GM19455 (cell line): ENCODE measurements around the gene IRF7.

Experiments used
- ATAC-seq: cut with Tn5 transposase; IDR thresholded peaks from one replicate; pipeline ENCODE4 v1.9.1; 2021; ENCODE audit not compliant: unreplicated experiment

The IRF7 gene

DNA sequence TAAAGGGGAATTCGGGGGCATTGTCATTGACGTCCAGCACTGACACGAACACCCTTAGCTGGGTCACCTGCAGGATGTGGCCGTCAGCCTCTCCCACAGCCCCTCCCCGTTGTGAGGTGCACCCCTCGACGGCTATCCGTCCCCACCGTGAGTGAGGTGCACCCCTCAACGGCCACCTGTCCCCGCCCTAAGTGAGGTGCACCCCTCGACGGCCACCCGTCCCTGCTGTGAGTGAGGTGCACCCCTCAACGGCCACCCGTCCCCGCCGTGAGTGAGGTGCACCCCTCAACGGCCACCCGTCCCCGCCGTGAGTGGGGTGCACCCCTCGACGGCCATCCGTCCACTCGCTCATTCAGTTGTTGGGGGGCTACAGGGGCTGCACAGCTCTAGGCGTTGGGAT, 6.1 kb upstream of the IRF7 start:
- ATAC-seq: no peak

DNA sequence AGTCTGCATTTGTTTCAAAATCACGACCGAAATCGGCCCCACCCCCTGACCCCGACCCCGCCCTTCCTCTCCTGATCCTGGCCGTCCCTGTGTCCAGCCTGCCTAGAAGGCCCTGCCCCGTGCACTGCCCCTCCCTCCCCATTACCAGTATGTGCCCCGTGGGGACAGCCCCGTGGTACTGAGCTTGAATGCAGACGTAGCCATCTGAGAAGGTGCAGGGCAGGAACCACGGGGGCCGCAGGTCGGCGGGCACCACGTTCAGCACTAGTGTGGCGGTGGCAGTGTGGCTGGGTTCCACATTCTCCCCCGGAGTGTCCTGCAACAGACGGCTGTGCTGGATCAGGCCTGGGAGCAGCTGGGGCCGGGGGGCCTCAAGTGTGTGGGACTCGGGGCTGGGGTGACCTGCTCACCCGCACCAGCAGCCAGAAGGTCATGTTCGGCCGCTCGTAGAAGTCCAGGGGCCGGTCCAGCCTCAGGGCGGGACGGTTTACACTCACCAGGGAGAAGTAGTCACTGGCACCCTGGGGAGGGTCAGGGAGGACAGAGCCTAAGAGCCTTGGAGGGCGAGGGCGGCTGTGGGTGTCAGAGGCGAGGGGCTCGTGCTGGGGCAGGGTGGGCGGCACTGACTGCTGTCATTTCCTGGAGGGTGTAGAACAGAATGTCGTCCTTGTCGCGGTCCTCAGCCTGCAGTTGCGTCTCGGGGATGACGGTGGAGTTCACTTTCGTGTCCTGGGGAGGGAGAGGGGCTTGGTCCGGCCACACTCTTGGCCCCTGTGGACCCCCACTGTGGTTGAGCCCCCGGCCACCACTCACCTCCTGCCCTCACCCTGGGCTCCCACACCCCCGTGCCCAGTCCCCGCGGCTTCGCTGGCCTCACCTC, 5.4 kb upstream of the IRF7 start:
- no peak for ATAC-seq

DNA sequence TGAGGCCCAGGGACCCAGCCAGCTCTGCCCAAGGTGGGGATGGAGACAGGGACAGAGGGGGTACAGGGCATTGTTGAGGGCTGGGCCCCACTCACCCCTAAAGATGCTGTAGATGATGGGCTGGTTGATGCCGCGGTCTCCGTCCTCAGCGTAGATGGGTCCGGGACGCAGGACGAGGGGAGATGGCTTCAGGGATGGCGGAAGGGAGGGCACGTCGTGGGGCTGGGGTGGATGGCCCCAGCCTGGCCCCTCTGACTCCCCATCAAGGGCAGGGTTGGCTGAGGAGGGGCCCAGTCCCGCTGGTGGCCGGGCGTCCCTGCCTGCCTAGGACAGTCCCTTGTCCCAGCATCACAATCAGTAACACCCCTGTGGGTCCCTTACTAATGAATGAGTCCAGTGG, 4.5 kb upstream of the IRF7 start:
- no peak for ATAC-seq

DNA sequence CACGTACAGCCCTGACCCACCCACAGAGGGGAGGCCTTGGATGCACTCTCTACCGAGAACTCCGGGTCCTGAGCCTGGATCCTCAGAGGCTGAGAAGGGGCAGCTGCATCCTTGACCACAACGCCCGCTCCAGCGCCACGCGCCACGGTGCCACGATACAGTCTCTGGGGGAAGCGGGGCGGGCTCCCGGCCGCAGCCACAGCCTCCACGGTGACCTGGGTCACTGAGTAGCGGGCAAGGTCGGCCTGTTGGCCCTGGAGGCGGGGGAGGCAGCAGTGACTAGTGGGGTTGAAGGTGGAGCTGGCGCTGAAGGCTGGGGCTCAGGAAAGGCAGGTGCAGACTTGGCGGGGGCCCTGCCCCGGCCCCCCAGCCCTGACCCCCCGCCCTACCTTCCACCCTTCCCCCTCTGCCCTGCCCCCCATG, 3.9 kb upstream of the IRF7 start:
- no peak for ATAC-seq

DNA sequence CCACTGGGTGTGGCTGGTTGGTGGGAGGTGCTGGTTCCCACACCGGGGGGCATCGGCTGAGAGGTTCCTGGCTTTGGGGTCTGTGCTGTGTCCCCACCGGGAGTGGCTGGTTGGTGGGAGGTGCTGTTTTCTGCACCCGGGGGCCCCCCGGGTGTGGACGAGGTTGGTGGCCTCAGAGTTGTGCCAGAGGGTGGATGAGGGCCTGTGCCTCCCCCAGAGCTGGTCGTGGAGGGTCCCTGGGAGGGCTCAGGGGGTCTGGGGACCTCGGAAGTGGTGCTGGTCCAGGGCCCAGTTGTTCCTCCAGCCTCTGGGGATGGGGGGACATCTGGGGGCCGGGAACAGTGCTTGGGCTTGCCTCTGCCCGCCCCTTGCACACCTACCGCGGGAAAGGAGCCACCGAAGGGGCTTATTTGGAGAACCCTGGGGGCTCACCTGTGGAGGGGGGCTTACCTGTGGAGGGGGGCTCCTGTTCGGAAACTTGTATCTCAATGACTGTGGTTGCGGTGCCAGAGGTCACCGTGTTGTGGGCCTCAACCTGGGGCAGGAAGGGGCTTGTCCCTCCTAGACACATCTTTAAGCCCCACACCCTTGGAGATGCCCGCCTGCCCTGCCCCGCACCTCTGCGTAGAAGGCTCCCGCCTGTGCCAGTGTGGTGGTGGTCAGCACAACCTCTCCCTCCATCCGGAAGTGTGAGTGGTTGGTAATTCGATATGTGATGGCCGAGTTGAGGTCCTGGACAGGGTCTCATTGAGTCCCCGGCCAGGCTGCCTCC, 3.3 kb upstream of the IRF7 start:
- ATAC-seq: no peak

DNA sequence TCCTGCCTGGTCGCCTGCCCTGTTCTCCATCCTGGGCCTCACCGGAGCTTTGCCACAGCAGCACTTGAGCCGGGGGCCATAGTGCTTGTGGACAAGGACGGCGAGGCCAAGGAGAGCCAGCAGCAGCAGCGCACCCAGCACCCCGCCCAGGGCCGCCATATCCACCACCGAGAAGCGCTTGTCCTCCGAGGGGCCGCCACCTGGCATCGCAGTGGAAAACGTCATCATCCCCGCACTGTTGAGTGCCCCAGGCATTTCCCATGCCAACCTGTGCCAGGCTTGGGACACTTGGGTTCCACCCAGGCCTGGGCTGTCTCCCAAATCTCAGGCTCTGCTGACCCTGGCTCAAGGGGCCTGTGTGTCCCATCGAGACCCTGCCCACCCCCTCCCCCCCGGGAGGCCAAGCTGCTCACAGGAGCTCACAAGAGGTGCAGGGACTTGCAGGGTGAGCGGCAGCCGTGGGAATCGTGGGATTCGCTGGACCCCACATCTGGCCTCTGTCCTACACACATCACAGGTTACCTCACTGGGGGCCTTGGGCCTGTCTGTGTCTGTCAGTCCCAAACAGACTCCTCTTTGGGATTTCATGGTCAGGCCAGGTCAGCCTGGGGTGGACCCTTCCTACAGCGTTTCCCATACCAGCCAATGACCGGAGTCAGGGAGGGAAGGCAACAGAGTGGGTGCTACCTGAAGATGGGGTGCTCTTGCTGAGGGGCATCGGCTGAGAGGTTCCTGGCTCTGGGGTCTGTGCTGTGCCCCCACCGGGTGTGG, 2.3 kb upstream of the IRF7 start:
- no peak for ATAC-seq

DNA sequence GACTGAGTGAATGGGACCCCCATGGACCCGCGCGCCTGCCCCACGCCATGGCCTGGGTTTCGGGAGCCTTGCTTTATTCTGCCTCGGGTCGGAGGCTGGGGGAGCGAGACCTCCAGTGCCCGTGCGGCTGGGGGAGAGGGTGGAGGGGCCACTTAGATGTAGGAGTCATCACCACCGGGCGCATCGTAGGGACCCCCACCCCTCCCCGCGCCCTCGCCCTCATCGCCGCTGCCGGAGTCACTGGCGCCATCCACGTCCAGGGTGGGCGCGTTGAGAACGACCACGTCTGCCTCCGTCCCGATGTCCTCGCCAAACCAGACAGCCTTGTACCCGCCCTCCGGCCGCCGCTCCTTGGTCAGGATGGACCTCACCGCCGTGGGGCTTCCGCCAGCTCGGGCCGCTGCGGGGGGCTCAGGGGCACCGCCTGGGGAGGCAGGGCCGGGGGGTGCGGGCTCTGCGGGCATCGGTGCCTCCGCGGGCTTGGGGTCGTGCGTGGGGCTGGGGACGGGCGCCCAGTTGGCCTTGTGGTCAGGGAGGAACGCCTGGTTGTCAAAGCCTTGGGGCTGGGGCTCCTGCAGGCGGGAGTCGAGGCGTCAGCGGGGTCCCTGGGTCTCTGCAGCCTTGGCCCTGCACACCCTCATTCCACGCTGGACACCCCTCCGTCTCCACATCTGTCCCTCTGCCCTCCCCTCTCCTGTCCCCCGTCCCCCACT, 1.6 kb upstream of the IRF7 start:
- no peak for ATAC-seq

DNA sequence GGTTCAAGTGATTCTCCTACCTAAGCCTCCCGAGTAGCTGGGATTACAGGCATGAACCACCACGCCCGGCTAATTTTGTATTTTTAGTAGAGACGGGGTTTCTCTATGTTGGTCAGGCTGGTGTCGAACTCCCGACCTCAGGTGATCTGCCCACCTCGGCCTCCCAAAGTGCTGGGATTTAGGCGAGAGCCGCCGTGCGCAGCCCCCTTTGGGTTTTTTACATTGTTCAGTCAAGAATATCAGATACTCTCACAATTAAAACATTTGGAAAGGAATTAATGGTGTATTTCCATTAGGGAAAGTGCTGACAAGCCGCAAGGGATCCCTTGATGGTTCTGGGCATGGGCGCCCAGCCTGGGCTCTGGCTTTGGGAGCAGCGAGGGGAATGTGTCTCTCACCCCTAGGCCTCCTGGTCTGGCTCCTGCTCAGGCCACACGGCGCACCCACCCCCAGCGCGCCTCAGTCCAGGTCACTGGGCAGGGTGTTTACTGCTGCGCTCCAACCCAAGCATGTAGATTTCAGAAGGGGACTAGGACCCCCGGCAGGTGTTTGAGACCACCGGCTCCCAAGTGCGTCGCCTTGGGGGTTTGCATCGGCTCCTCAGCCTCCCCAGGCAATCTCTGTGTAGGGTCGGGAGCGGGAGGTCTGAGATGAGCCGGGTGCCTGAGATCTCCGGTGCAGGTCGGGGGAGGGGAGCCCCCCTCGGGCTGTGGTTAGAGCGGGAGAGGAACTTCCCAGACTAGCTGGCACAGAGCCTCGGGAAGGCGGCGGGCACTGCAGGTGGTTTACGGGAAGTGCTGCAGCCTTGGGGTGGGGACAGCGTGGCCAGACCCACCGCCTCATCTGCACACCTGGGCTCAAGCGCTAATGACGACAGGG, 809 bp upstream of the IRF7 start:
- no peak for ATAC-seq

DNA sequence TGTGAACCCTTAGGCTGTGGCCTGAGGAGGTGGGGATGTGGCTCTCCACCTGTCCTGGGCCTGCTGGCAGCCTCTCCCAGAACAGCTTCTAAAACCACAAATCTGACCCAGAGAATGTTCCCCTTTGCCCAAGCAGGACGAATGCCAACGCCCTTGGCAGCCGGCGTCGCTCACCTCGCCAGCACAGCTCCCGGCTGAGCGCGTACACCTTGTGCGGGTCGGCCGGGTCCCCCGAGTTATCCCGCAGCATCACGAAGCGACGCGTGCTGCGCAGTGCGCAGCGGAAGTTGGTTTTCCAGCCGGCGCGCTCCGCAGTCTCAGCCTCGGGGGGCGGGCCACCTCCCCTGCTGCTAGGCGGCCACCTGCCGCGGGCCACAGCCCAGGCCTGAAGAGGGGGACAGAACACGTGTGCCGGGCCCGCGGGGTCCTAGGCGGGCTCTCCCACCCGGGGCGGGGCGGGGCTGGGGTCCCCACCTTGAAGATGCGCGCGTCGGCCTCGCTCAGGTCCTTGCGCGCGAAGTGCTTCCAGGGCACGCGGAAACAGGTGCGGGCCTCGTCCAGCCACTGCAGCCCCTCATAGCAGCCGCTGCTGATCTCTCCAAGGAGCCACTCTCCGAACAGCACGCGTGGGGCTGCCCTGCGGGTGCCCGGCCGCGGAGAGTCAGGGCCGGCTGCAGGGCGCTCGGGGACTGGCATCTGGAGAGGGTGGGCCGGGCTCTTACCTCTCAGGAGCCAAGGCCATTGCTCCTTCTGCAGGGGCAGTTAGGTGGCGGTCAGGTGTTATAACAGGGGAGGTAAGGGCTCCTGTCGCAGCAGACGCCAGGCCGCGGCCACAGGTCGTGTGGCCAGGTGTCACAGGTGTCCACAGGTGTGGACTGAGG, 887 bp downstream of the IRF7 start:
- ATAC-seq: no peak

DNA sequence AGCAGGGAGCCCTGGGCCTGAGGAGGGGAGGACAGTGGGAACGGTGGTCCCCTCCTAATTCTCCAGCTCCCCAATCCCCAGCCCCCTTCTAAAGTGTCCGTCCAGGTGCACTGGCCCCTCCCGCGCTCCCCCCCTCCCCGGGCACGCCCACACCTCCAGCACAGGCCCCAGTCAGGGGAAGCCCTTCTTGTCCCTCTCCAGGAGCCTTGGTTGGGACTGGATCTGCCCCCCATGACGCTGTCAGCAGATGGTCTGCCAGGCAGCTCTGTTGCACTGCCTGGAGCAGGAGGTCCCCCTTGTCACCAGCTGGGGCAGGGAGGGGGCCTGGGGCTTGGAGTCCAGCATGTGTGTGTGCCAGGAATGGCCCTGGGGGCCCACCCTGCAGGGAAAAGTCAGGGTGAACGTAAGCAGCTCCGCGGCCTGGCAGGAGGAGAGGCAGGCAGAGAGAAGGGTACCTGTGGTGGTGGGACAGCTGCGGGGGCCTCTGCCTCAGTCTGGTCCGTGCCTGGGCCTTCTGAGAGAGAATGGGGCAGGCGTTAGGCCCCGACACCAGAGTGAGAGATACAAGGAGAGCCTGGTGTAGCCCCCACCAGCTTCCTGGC, 1.6 kb downstream of the IRF7 start:
- ATAC-seq: no peak

DNA sequence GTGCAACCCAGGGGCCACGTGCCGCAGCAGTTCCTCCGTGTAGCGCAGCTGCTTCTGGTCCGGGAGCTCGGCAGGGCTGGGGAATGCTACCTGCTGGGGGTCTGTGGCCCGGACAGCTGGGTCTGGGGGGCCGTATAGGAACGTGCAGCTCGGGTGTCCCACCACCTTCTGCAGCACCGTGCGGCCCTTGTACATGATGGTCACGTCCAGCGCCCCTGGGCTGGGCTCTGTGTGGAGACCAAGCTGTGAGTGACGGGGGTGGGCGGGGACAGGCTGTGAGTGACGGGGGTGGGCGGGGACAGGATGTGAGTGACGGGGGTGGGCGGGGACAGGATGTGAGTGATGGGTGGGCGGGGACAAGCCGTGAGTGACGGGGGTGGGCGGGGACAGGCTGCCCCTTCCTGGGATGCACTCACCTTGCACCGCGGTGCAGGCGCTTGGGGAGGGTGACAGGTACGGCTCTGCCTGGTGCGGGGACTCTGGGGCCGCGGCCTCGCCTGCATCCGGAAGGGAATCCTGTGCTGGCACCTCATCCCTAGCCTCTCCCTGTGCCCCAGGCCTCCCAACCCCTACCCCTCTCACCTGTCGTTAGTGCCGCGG, 2.3 kb downstream of the IRF7 start:
- no peak for ATAC-seq

DNA sequence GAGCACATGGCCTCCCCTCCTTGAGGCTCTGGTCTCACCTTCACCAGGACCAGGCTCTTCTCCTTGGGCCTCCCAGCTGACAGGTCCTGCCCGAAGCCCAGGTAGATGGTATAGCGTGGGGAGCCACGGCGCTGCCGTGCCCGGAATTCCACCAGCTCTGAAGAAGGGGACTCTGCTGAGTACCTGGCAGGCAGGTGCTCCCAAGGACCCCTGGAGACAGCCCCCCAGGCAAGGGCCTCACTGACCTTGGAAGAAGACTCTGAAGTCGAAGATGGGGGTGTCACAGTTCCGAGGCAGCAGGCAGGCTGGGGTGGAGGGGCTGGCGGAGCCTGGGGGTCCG, 2.8 kb downstream of the IRF7 start:
- ATAC-seq: no peak

DNA sequence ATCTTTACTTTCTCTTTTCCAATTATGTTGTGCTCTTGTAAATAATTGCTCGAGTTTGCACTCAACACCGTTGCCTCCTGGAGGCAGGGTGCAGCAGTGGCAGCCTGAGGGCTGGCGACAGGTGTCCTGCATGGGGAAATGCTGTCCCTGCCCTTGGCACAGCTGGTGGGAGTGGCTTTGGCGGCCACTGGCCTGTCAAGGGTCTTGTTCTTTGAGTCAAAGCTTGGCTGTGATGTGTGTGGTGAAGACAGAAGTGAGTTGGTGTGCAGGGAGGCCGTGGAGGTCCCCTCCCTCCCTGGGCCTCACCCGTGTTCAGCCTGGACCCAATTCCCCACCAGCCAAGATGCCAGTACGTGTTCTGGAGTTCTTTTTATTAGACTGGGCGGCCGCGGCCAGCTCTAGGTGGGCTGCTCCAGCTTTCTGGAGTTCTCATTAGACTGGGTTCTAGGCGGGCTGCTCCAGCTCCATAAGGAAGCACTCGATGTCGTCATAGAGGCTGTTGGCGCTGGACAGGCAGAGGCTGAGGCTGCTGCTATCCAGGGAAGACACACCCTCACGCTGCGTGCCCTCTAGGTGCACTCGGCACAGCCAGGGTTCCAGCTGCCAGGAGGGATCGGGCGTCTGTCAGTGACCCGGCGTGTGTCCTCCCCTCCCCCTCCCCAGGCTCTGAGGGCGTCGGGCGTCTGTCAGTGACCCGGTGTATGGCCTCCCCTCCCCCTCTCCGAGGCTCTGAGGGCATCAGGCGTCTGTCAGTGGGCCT, 3.4 kb downstream of the IRF7 start:
- ATAC-seq: no peak

DNA sequence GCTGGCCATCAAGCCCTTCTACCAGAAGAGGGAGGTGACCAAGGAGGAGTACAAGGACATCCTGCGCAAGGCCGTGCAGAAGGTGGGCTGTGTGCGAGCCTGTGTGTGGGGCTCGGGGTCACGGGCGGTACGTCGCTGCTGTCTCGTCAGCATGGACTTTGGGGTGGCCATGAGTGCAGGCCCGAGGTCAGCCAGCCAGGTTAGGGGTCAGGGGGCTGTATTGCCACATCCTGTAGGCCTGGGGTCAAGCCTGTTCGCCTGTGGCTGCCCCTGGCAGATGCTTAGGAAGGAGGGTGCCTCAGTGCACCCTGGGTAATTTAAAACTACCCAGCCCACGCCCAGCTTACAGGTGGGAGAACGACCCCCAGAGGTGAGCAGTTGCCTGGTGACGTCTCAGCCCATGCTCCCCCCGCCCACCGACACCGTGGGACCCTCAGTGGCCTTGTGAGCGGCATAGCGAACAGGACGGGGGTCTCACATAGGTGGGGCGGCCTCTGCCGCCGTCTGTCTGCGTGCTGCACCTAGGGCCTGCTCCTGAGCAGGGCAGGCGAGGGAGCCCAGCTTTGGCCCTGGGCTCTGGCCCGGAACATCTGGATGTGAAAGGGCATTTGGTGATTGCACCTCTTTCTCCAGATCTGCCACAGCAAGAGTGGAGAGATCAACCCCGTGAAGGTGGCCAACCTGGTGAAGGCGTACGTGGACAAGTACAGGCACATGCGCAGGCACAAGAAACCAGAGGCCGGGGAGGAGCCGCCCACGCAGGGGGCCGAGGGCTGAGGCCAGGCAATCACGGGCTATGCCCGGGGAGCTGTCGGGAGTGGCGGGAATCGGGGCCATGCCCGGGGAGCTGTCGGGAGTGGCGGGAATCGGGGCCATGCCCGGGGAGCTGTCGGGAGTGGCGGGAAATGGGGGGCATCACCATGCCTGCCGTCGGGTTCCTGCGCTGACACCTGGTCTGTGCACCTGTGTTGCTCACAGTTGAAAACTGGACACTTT, 4.5 kb downstream of the IRF7 start:
- no peak for ATAC-seq

DNA sequence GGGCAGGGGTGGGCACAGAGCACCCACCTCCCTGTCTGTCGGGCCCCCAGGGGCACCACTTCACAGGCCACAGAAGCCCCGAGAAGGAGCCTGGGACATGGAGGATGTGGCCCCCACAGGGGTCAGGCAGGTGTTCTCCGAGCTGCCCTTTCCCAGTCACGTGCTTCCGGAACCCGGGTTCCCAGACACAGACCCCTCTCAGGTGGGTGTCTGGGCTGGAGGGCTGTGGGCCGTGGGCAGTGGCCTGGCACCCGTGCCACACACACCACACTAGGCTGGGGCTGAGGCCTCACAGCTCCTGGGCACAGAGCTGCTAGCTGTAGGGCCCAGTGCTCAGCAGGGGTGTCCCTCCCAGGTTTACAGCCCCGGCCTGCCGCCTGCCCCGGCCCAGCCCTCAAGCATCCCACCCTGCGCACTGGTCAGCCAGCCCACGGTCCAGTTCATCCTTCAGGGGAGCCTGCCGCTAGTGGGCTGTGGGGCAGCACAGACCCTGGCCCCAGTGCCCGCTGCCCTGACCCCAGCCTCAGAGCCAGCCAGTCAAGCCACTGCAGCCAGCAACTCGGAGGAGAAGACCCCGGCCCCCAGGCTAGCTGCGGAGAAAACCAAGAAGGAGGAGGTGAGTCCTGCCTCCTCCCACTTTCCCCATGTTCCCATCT, 5.5 kb downstream of the IRF7 start:
- no peak for ATAC-seq

DNA sequence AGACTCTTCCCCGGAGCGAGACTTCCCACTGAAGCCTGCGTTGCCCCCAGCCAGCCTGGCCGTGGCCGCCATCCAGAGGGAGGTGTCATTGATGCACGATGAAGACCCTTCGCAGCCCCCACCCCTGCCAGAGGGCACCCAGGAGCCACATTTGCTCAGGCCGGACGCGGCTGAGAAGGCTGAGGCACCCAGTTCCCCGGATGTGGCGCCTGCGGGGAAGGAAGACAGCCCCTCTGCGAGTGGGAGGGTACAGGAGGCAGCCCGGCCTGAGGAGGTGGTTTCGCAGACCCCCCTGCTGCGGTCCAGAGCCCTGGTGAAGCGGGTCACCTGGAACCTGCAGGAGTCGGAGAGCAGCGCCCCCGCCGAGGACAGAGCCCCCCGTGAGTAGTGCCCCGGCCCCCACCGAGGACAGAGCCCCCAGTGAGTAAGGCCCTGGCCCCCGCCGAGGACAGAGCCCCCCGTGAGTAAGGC, 6.4 kb downstream of the IRF7 start:
- no peak for ATAC-seq
